Stomach (tissue), 4 donors: Measurements from ENCODE around the gene BCL2.

ENCODE experiments used
- EP300 ChIP-seq: sonication (generic); formaldehyde crosslinking; IDR thresholded peaks from one replicate; pipeline ENCODE4 v1.6.1; 2017; ENCODE audit warnings: antibody characterized with exemption
- POLR2A ChIP-seq, 4 donors: fragments of 450-650 bp; IDR thresholded peaks; one replicate each; pipeline ENCODE4 v1.6.1; 2016; ENCODE audit warnings: antibody characterized with exemption in 4 of 4, control low read depth in 2 of 4, mild to moderate bottlenecking in 1 of 4, moderate library complexity in 1 of 4
- POLR2AphosphoS5 ChIP-seq, 3 donors: sonication (generic); formaldehyde crosslinking; IDR thresholded peaks; one replicate each; pipeline ENCODE4 v1.6.1; 2016; ENCODE audit warnings: antibody characterized with exemption in 3 of 3
- TF ChIP-seq, protein P1 (sequence below), 7 experiments: fragments of 450-650 bp in 4 of 7; fragments of 200-600 bp in 3 of 7; sonication (generic) in 3 of 7; IDR thresholded peaks; one replicate each; pipeline ENCODE4 v1.5.1; 2016 to 2019; ENCODE audit warnings: antibody characterized with exemption in 7 of 7, control low read depth in 2 of 7, mild to moderate bottlenecking in 1 of 7

GRCh38 chr18:63233334-63233733 is 86.2 kb downstream of the BCL2 start:
- TF ChIP-seq EP300 = no peak
- no peak for TF ChIP-seq POLR2A (IDR thresholded peaks at IDR 0.05)
- TF ChIP-seq, protein P1, sequence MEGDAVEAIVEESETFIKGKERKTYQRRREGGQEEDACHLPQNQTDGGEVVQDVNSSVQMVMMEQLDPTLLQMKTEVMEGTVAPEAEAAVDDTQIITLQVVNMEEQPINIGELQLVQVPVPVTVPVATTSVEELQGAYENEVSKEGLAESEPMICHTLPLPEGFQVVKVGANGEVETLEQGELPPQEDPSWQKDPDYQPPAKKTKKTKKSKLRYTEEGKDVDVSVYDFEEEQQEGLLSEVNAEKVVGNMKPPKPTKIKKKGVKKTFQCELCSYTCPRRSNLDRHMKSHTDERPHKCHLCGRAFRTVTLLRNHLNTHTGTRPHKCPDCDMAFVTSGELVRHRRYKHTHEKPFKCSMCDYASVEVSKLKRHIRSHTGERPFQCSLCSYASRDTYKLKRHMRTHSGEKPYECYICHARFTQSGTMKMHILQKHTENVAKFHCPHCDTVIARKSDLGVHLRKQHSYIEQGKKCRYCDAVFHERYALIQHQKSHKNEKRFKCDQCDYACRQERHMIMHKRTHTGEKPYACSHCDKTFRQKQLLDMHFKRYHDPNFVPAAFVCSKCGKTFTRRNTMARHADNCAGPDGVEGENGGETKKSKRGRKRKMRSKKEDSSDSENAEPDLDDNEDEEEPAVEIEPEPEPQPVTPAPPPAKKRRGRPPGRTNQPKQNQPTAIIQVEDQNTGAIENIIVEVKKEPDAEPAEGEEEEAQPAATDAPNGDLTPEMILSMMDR (IDR thresholded peaks at IDR 0.05) = no peak
- no peak for TF ChIP-seq POLR2AphosphoS5 (IDR thresholded peaks at IDR 0.05)
